Small intestine (tissue), 7 donors: ENCODE measurements around the gene SLC19A3. TPM values are rescaled to one million over a fixed set of nuclear protein-coding genes. Genes with fewer than 3 reads are reported as not detected.
"Not testable (repeated sequence)": the region's sequence is repeated elsewhere in the genome, so short reads cannot be mapped to it uniquely, and the experiment has no call there.

Experiments
- DNase-seq, 2 donors: peaks; one replicate each; pipeline versions ENCODE4 v3.0.0 to v3.0.0-alpha.2; 2013
- FAIRE-seq: peaks from 2 replicates; lab custom pipeline; 2012; peaks lifted over from hg19 to GRCh38; lab: Jason Lieb, UNC
- H3K27ac ChIP-seq, 3 donors: one replicate each; pipeline ENCODE4 v1.5.1; 2013; ENCODE audit warnings: low read length in 2 of 3, mild to moderate bottlenecking in 2 of 3, control low read depth in 1 of 3, inconsistent platforms in 1 of 3, low read depth in 1 of 3, moderate library complexity in 1 of 3
- H3K27me3 ChIP-seq, 3 donors: one replicate each; pipeline ENCODE4 v1.6.1; 2013; ENCODE audit warnings: low read length in 3 of 3, inconsistent platforms in 1 of 3; ENCODE audit not compliant: control insufficient read depth in 3 of 3, insufficient read depth in 3 of 3
- H3K36me3 ChIP-seq, 3 donors: one replicate each; pipeline ENCODE4 v1.6.1; 2013; ENCODE audit warnings: low read length in 3 of 3, inconsistent platforms in 1 of 3, low read depth in 1 of 3, mild to moderate bottlenecking in 1 of 3, moderate library complexity in 1 of 3; ENCODE audit not compliant: control insufficient read depth in 3 of 3, insufficient read depth in 2 of 3
- H3K4me1 ChIP-seq, 3 donors: one replicate each; pipeline ENCODE4 v1.6.1; 2013; ENCODE audit warnings: low read length in 2 of 3, inconsistent platforms in 1 of 3, low read depth in 1 of 3, mild to moderate bottlenecking in 1 of 3, moderate library complexity in 1 of 3; ENCODE audit not compliant: control insufficient read depth in 3 of 3, insufficient read depth in 2 of 3
- H3K4me3 ChIP-seq, 3 donors: one replicate each; pipeline ENCODE4 v1.5.1; 2013; ENCODE audit warnings: low read length in 3 of 3, control low read depth in 1 of 3, inconsistent platforms in 1 of 3, low read depth in 1 of 3, mild to moderate bottlenecking in 1 of 3, moderate library complexity in 1 of 3
- H3K9me3 ChIP-seq, 2 donors: one replicate each; pipeline ENCODE4 v1.6.1; 2013; ENCODE audit warnings: low read depth in 1 of 2, low read length in 1 of 2; ENCODE audit not compliant: control insufficient read depth in 2 of 2, insufficient read depth in 1 of 2
- WGBS, 3 donors: extraction: QIAGEN DNeasy Blood & Tissue Kit; methylation state at CpG; one replicate each; pipeline ENCODE4 v1.1.7; 2013; 5-methylcytosine and 5-hydroxymethylcytosine counted together
- polyA plus RNA-seq, 4 donors: library from polyadenylated mRNA; stranded (reverse) in 3 of 4; unstranded in 1 of 4; fragments of 200-250 nt in 3 of 4; fragments of 120-200 nt in 1 of 4; gene quantifications; one replicate each; pipeline versions ENCODE4 v1.2.1 to v1.2.3, GENCODE V29; 2013
- donor health status: healthy with polysubstance abuse.
- donor health status: control.
- donor health status: control.
- donor health status: Bipolar disorder and iron deficiency.
- donor health status: healthy.

Gene SLC19A3
- polyA plus RNA-seq, 4 donors, result 4.0 to 81.5 (median 7.7) TPM

GRCh38 chr2:227748079-227748478 lies 30.3 kb upstream of the SLC19A3 start:
- H3K4me1 ChIP-seq, result no peaks in the 10 kb centered on the region
- FAIRE-seq, result no peak
- peaks cover 0 to 3% of the 10 kb centered on the region in 2 donors for H3K9me3 ChIP-seq
- no peak overlapping the region for H3K27ac ChIP-seq
- WGBS, 3 donors, result 76 to 90% (median 81%) methylated on average over 6 of the region's 6 CpGs
- H3K27me3 ChIP-seq, result no peaks in the 10 kb centered on the region
- no peak overlapping the region for H3K4me3 ChIP-seq
- DNase-seq, result peak in 1 of 2 donors; percentile 21
- no peaks in the 10 kb centered on the region for H3K36me3 ChIP-seq

GRCh38 chr2:227745594-227745993 lies 27.8 kb upstream of the SLC19A3 start, which contains the start of gene SCYGR8:
Gene SCYGR8 (plus strand): TSS chr2:227745894. CDS start chr2:227745894, 0 bp downstream.
- no peaks in the 10 kb centered on the region for H3K4me1 ChIP-seq
- H3K36me3 ChIP-seq, result no peaks in the 10 kb centered on the region
- WGBS, 3 donors, result 91 to 95% (median 95%) methylated on average over 4 to 5 of the region's 9 CpGs
- H3K27me3 ChIP-seq, result no peaks in the 10 kb centered on the region
- DNase-seq, result no peak
- no peak for FAIRE-seq
- no peak within 1 kb of the TSS for H3K4me3 ChIP-seq
- no peak within 1 kb of the TSS for H3K27ac ChIP-seq
- H3K9me3 ChIP-seq, result no peaks in the 10 kb centered on the region

GRCh38 chr2:227740705-227741104 lies 22.9 kb upstream of the SLC19A3 start:
- DNase-seq, H3K27ac ChIP-seq, H3K4me3 ChIP-seq, FAIRE-seq, H3K36me3 ChIP-seq, H3K4me1 ChIP-seq, H3K27me3 ChIP-seq, H3K9me3 ChIP-seq: not testable (repeated sequence)
- 67 to 88% (median 73%) methylated on average over 7 of the region's 7 CpGs for WGBS, 3 donors

GRCh38 chr2:227739351-227739750 lies 21.5 kb upstream of the SLC19A3 start:
- Histone ChIP-seq H3K4me3 (no peak overlapping the region), H3K27me3 (no peaks in the 10 kb centered on the region), H3K36me3 (no peaks in the 10 kb centered on the region), H3K27ac (peak overlapping the region in 1 of 3 donors; percentile 60), H3K4me1 (no peaks in the 10 kb centered on the region), H3K9me3 (no peaks in the 10 kb centered on the region)
- no peak for FAIRE-seq
- 48 to 59% (median 59%) methylated on average over 14 of the region's 14 CpGs for WGBS, 3 donors
- DNase-seq, result peak; percentile 44 to 87

GRCh38 chr2:227728035-227728434 lies 10.2 kb upstream of the SLC19A3 start, which contains the start of gene SCYGR7:
Gene SCYGR7 (plus strand): TSS chr2:227728335. CDS start chr2:227728335, 0 bp downstream.
- DNase-seq (no peak), FAIRE-seq (no peak)
- no peaks in the 10 kb centered on the region for H3K27me3 ChIP-seq
- no peak within 1 kb of the TSS for H3K27ac ChIP-seq
- peaks cover 0 to 3% (median 0%) of the 10 kb centered on the region in 3 donors for H3K4me1 ChIP-seq
- H3K9me3 ChIP-seq, result no peaks in the 10 kb centered on the region
- WGBS, 3 donors, result 81 to 96% (median 86%) methylated on average over 3 to 5 of the region's 5 CpGs
- no peaks in the 10 kb centered on the region for H3K36me3 ChIP-seq
- H3K4me3 ChIP-seq, result no peak within 1 kb of the TSS

- Histone ChIP-seq H3K27me3 (no peaks in the 10 kb centered on the region), H3K9me3 (no peaks in the 10 kb centered on the region), H3K27ac (no peak within 1 kb of the TSS), H3K4me3 (no peak within 1 kb of the TSS), H3K4me1 (peaks cover 0 to 28% (median 0%) of the 10 kb centered on the region in 3 donors), H3K36me3 (no peaks in the 10 kb centered on the region)
- DNase-seq (no peak), FAIRE-seq (no peak)
- WGBS, 3 donors, result 88 to 91% (median 89%) methylated on average over 14 to 15 of the region's 15 CpGs
Observed at GRCh38 chr2:227724394-227725039, 6.7 kb upstream of the SLC19A3 start, which contains the start of gene SCYGR6. Gene SCYGR6 (minus strand): TSS chr2:227724757. CDS start chr2:227724757, 0 bp downstream.

GRCh38 chr2:227722821-227723220 lies 5.0 kb upstream of the SLC19A3 start:
- H3K36me3 ChIP-seq, H3K27me3 ChIP-seq, H3K4me3 ChIP-seq, H3K9me3 ChIP-seq, DNase-seq, FAIRE-seq: not testable (repeated sequence)
- Histone ChIP-seq H3K4me1 (peaks cover 0 to 40% (median 0%) of the 10 kb centered on the region in 3 donors), H3K27ac (peak overlapping the region in 1 of 3 donors; percentile 60)
- WGBS, 3 donors, result 55 to 70% (median 61%) methylated on average over 7 of the region's 7 CpGs

GRCh38 chr2:227720680-227721079 lies 2.9 kb upstream of the SLC19A3 start:
- 88 to 91% (median 89%) methylated on average over 4 of the region's 4 CpGs for WGBS, 3 donors
- H3K27me3 ChIP-seq, result no peaks in the 10 kb centered on the region
- no peak for DNase-seq
- H3K4me1 ChIP-seq, result peaks cover 0 to 40% (median 0%) of the 10 kb centered on the region in 3 donors
- no peaks in the 10 kb centered on the region for H3K36me3 ChIP-seq
- no peak for FAIRE-seq
- no peaks in the 10 kb centered on the region for H3K9me3 ChIP-seq
- H3K4me3 ChIP-seq, result no peak overlapping the region
- no peak overlapping the region for H3K27ac ChIP-seq
